Urinary bladder (tissue), 4 donors: ENCODE results near the gene INHBE. TPM values are rescaled to one million over a fixed set of nuclear protein-coding genes. Genes with fewer than 3 reads are reported as not detected.

Experiments used
- DNase-seq: peaks from one replicate; pipeline ENCODE4 v3.0.0-alpha.2; 2015; ENCODE audit errors: extremely low spot score
- H3K27ac ChIP-seq: one replicate; pipeline ENCODE4 v1.5.1; 2013; ENCODE audit warnings: low read depth, mild to moderate bottlenecking, moderate library complexity
- H3K36me3 ChIP-seq: one replicate; pipeline ENCODE4 v1.6.1; 2013; ENCODE audit warnings: mild to moderate bottlenecking, moderate library complexity; ENCODE audit not compliant: insufficient read depth
- H3K4me1 ChIP-seq: one replicate; pipeline ENCODE4 v1.6.1; 2013; ENCODE audit warnings: mild to moderate bottlenecking, moderate library complexity; ENCODE audit not compliant: insufficient read depth
- H3K4me3 ChIP-seq: one replicate; pipeline ENCODE4 v1.5.1; 2013; ENCODE audit warnings: low read depth, low read length
- WGBS: extraction: QIAGEN DNeasy Blood & Tissue Kit; methylation state at CpG from one replicate; pipeline ENCODE4 v1.1.7; 2013; 5-methylcytosine and 5-hydroxymethylcytosine counted together
- polyA plus RNA-seq: library from polyadenylated mRNA; stranded (reverse); fragments of 200-250 nt; gene quantifications from one replicate; pipeline ENCODE4 v1.2.3, GENCODE V29; 2013
- total RNA-seq: library from RNA; depleted of rRNA; stranded (reverse); fragments of >200 nt; gene quantifications from one replicate; pipeline ENCODE4 v1.2.3, GENCODE V29; 2014
- donor health status: healthy with polysubstance abuse.
- donor health status: healthy.

INHBE gene
- total and polyA plus RNA-seq, 2 donors, result 0.09 TPM; not detected in 1

DNA sequence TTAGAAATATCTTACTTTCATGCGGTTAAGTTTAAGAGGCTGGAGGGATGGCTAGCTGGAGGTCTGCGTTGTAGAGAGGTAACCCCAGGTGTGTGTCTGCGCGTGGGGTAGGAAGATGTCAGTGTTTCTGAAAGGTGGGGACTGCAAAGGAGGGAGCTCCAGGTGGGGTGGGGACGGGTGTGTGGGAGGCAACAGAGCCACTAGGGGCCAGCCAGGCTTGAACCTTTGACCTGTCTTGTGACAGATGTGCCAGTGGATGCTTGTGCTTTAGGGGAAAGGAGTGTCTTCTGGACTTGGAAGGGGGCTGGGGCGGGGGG is 5.3 kb downstream of the INHBE start:
- Histone ChIP-seq H3K27ac (peak overlapping the region; percentile 28), H3K36me3 (no peaks in the 10 kb centered on the region), H3K4me1 (no peaks in the 10 kb centered on the region), H3K4me3 (peak overlapping the region; percentile 61)
- 4% methylated on average over 6 of the region's 6 CpGs for WGBS
- no peak for DNase-seq

DNA sequence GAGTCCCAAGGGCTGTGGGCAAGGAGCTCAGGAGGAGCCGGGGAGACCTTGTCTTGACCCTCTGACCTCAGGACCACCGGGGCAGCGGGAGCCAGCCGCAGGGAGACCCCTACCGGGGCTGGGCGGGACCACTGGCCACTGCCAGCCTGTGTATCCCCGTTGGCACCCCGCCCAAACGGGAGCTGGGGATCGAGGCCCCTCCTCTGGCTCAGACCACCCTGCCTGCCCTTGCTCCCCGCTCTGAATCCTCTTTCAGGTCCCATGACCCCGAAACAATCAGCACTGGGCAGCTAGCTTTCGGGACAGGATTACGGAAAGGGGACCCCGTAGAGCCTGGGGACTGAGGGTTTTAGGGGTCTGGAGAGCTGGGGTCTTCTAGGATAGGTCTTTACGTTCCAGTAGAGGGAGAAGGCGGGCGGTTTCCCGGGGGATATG is 5.8 kb downstream of the INHBE start:
- peak overlapping the region; percentile 61 for H3K4me3 ChIP-seq
- under 1% methylated on average over 19 of the region's 19 CpGs for WGBS
- no peak for DNase-seq
- no peaks in the 10 kb centered on the region for H3K36me3 ChIP-seq
- no peaks in the 10 kb centered on the region for H3K4me1 ChIP-seq
- peak overlapping the region; percentile 28 for H3K27ac ChIP-seq

DNA sequence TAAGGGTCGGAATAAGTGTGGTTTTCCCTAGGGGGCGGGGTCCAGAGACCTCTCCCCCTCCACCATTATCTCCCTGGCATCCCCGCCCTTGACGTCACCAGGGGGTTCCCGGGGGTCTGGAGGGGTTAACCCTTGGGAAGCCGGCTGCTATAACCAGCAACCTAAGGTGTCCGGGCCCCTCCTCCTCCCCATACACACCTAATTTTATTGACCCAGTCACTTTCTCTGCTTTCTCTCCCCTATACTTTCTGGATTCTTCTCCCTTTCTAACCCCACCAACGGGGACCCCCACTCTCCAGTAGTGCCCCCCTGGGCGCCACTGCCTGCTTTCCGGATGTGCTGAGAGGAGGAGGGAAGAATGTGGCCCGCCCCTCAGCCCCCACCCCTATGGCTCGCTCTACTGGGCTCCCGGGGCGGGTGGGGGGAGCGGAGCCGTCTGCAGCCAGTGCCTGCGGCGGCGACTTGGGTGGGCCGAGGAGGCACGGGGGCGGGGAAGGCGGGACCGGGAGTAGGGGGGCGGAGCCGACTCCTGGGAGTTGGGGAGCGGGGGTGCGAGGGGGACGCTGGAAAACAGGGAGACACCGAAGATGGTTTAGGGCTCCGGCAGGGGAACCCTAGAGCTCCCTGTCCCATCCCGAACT is 6.3 kb downstream of the INHBE start:
- H3K4me3 ChIP-seq, result peak overlapping the region; percentile 61
- no peaks in the 10 kb centered on the region for H3K4me1 ChIP-seq
- peak; percentile 43 for DNase-seq
- H3K27ac ChIP-seq, result peak overlapping the region; percentile 75
- H3K36me3 ChIP-seq, result no peaks in the 10 kb centered on the region
- WGBS, result under 1% methylated on average over 32 of the region's 32 CpGs

DNA sequence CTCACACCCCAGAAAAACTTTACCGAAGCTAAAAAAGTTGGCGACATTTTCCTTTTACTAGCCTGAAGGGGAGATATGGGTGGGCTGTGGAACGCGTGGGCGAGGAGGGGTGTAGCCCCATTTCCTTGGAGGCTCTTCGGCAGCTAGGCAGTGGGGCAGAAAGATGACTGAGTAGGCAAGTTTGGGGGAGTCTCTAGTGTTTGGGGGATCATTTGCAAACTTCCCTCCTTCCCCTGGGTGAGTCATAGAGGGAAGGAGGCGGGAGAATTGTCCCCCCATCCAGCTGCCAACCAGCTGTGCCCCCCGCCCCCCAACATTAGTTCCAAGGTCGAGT is 6.8 kb downstream of the INHBE start:
- Histone ChIP-seq H3K4me3 (peak overlapping the region; percentile 61), H3K4me1 (no peaks in the 10 kb centered on the region), H3K36me3 (no peaks in the 10 kb centered on the region), H3K27ac (peak overlapping the region; percentile 75)
- DNase-seq, result no peak
- WGBS, result under 1% methylated on average over 9 of the region's 9 CpGs

DNA sequence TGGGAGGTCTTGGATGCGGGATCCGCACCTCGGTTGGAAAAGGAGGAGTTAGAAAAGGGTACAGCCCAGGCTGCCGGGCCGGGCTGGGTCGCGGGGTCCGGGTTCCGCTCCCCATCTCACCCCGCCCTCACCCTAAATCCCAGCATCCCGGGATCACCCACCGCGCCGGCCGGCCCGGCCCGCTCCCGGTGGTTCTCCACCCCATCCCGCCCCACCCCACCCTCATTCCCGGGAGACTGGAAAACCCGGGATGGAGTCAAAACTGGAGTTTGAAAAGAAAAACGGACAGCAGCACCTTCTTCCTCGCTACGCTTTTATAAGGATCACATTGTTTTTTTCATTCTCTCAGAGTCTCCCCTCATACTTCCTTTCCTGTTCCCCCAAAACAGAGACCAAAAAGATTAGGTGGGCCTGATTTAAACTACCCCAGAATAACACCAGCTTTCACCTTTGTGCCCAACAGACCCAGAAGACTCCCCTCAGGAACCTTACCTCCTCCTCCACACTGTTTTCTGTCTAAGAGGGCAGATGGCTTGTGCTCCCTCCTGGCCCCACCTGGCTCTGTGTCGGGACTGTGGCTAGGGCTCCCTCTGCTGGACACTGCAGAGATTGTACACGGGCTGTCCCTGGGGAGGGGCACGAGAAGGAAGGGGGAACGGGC is 7.3 kb downstream of the INHBE start:
- Histone ChIP-seq H3K27ac (peak overlapping the region; percentile 75), H3K4me3 (peak overlapping the region; percentile 61), H3K4me1 (no peaks in the 10 kb centered on the region), H3K36me3 (no peaks in the 10 kb centered on the region)
- WGBS, result under 1% methylated on average over 28 of the region's 28 CpGs
- DNase-seq, result peak; percentile 80

DNA sequence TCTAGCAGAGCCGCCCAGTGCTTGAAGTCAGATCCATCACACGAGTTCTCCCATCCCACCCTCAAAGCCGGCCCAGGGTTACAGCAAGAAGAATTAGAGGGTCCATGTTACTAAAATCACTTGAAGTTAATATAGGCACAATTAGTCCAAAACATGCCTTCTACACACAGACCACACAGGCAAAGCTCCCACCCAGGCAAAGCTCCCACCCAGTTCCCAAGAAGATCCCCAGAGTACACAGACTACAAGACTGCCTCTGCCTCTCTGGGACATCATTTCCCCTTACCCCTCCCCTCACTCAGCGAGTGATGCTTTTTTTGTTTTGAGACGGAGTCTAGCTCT is 7.8 kb downstream of the INHBE start:
- 28% methylated on average over 5 of the region's 5 CpGs for WGBS
- Histone ChIP-seq H3K4me1 (no peaks in the 10 kb centered on the region), H3K4me3 (no peak overlapping the region), H3K36me3 (no peaks in the 10 kb centered on the region), H3K27ac (no peak overlapping the region)
- no peak for DNase-seq

DNA sequence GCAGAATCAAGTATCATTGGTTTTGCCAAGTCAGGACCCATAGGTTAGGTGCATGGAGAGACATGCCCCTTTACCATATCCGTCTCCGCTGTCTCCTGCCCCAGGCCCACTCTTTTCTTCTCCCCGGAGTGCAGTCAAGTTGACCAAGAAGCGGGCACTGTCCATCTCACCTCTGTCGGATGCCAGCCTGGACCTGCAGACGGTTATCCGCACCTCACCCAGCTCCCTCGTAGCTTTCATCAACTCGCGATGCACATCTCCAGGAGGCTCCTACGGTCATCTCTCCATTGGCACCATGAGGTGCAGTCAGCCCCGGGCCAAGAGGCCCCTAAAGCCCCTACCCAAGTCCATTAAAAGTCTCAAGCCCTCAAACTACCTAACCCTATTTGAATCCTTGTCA is 9.5 kb downstream of the INHBE start:
- Histone ChIP-seq H3K36me3 (no peaks in the 10 kb centered on the region), H3K27ac (no peak overlapping the region), H3K4me3 (no peak overlapping the region), H3K4me1 (no peaks in the 10 kb centered on the region)
- DNase-seq, result no peak
- WGBS, result 94% methylated on average over 12 of the region's 12 CpGs

DNA sequence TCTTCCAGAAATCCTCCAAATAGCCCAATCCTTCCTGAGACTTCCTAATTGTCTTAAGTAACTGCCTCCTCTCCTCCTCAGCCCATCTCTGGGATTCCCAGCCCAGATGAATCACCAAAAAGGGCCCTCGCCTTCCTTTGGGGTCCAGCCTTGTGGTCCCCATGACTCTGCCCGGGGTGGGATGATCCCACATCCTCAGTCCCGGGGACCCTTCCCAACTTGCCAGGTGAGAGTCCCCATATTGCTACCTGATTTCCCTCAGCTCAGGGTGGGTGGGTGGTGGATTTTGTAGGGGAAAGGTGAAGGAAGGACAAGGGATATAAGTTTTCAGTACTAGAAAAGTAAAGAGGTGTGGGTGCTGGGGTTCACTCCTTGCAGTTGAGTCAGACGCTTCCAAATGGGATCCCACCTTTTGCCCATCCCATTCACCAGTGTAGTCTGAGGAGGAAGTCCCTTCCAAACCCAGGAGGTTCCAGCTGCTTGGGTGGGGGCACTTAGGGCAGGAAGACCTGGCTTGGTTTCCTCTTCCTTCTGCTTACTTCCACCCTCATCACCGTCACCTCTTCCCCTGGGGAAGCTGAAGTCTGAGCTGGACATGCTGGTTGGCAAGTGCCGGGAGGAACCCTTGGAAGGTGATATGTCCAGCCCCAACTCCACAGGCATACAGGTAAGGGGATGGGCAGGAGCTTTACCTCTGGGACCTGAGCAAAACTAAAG is 10.1 kb downstream of the INHBE start:
- no peaks in the 10 kb centered on the region for H3K36me3 ChIP-seq

DNA sequence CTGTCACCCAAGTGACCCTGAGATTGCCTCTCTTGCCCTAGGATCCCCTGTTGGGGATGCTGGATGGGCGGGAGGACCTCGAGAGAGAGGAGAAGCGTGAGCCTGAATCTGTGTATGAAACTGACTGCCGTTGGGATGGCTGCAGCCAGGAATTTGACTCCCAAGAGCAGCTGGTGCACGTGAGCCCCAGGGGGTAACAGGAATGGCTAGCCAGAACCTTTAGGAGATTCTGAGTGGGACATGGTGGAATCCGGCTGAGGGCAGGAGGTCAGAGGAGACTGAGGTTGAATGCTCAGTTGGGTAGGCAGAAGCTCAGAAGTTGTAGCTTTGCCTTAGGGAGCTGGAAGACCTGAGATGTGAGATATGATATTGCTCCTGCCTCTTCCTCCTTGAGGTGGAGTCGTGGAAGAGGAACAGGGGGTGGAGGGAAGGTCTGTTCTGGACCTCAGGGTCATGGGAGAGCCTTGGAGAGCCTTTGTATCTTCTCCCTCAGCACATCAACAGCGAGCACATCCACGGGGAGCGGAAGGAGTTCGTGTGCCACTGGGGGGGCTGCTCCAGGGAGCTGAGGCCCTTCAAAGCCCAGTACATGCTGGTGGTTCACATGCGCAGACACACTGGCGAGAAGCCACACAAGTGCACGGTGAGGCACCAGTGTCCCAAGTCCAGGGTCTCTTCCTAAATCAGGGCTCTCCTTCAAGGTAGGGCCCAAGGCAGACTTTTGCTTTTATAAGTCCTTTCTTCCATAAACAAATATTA is 10.8 kb downstream of the INHBE start:
- Histone ChIP-seq H3K27ac (no peak overlapping the region), H3K4me1 (no peaks in the 10 kb centered on the region), H3K36me3 (no peaks in the 10 kb centered on the region), H3K4me3 (no peak overlapping the region)
- no peak for DNase-seq
- 81% methylated on average over 14 of the region's 14 CpGs for WGBS

More for the DNA sequence above, 10.1 kb downstream of the INHBE start:
- WGBS, result 87% methylated on average over 6 of the region's 6 CpGs
- H3K4me1 ChIP-seq, result no peaks in the 10 kb centered on the region
- no peak for DNase-seq
- H3K27ac ChIP-seq, result no peak overlapping the region
- no peak overlapping the region for H3K4me3 ChIP-seq

DNA sequence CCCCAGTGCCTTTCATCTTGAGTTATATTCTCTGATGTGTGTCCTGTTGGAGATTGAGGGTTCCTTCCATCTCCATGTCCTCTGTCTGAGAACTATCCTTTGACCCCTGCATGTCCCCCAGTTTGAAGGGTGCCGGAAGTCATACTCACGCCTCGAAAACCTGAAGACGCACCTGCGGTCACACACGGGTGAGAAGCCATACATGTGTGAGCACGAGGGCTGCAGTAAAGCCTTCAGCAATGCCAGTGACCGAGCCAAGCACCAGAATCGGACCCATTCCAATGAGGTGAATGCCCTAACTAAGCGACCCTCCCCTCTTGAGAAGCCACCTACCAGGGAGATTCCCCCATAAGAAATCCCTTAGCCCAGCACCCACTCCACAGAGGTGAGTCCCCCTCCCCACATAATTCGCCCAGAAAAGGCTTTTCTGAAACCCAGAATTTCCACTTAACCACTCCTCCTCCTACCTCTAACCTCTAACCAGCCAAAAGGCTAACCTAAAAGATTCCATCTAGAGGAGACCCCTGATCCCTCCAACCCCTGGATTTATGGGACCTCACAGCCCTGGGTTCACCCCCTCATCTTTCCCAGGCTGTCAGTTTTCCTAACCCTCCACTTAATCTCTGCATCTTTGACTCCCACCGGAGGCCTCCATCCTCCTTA is 12.2 kb downstream of the INHBE start:
- no peak for DNase-seq

DNA sequence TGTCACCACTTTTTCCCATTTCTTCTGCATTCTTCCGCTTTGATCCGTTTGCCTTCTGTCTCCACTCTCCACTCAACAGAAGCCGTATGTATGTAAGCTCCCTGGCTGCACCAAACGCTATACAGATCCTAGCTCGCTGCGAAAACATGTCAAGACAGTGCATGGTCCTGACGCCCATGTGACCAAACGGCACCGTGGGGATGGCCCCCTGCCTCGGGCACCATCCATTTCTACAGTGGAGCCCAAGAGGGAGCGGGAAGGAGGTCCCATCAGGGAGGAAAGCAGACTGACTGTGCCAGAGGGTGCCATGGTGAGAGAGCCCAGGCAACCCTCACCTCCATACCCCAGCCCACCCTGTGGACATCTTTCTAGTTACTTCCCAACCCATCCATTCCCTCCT is 12.8 kb downstream of the INHBE start:
- no peaks in the 10 kb centered on the region for H3K4me1 ChIP-seq
- H3K27ac ChIP-seq, result no peak overlapping the region
- 82% methylated on average over 11 of the region's 11 CpGs for WGBS
- no peaks in the 10 kb centered on the region for H3K36me3 ChIP-seq
- no peak overlapping the region for H3K4me3 ChIP-seq
- DNase-seq, result no peak

More for the DNA sequence above, 12.2 kb downstream of the INHBE start:
- Histone ChIP-seq H3K36me3 (no peaks in the 10 kb centered on the region), H3K4me3 (no peak overlapping the region), H3K4me1 (no peaks in the 10 kb centered on the region), H3K27ac (no peak overlapping the region)
- 90% methylated on average over 12 of the region's 12 CpGs for WGBS

DNA sequence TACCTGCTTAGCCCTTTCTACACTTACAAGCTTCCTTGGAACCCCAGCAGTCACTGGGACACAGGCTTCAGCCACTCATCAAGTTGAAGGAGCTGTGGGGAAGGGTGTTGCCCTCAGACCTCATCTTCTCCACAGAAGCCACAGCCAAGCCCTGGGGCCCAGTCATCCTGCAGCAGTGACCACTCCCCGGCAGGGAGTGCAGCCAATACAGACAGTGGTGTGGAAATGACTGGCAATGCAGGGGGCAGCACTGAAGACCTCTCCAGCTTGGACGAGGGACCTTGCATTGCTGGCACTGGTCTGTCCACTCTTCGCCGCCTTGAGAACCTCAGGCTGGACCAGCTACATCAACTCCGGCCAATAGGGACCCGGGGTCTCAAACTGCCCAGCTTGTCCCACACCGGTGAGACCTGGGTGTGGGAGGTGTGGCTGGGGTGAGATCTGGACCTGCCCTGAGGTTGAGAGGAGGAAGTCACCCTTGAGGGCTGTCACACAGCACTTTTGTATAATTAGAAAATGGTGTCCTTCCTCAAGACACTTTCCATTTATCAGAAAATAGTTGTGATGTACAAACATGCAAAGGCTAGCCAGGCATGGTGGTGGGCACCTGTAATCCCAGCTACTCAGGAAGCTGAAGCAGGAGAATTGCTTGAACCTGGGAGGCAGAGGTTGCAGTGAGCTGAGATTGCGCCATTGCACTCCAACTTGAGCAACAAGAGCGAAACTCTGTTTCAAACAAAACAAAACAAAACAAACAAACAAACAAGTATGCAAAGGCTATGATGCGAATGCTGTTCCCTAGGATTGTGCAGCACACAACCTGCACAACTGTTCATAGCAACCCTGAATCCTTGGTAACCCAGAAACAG is 14.4 kb downstream of the INHBE start:
- no peaks in the 10 kb centered on the region for H3K4me1 ChIP-seq
- DNase-seq, result no peak
- H3K36me3 ChIP-seq, result no peaks in the 10 kb centered on the region
- 85% methylated on average over 10 of the region's 10 CpGs for WGBS
- no peak overlapping the region for H3K4me3 ChIP-seq
- H3K27ac ChIP-seq, result no peak overlapping the region
